ENCODE measurements around the gene GFOD1.
A peak's percentile ranks its signal among the peaks of the same experiment; 100 is the strongest.

Gene GFOD1

GRCh38 chr6:13495818-13496217 lies 8.4 kb upstream of the GFOD1 start:
- Mint-ChIP-seq H3K36me3 (no peaks in the 10 kb centered on the region), H3K27me3 (no peaks in the 10 kb centered on the region), H3K4me3 (no peak overlapping the region), H3K27ac (no peak overlapping the region), H3K4me1 (peaks cover 7% of the 10 kb centered on the region), H3K9me3 (no peaks in the 10 kb centered on the region)

GRCh38 chr6:13495112-13495776 lies 7.8 kb upstream of the GFOD1 start:
- H3K9me3 Mint-ChIP-seq: no peaks in the 10 kb centered on the region
- no peaks in the 10 kb centered on the region for H3K27me3 Mint-ChIP-seq
- no peaks in the 10 kb centered on the region for H3K36me3 Mint-ChIP-seq
- peaks cover 4% of the 10 kb centered on the region for H3K4me1 Mint-ChIP-seq
- H3K27ac Mint-ChIP-seq: no peak overlapping the region
- no peak overlapping the region for H3K4me3 Mint-ChIP-seq

- no peaks in the 10 kb centered on the region for H3K27me3 Mint-ChIP-seq
- H3K4me1 Mint-ChIP-seq: no peaks in the 10 kb centered on the region
- no peaks in the 10 kb centered on the region for H3K36me3 Mint-ChIP-seq
- no peak overlapping the region for H3K4me3 Mint-ChIP-seq
- no peaks in the 10 kb centered on the region for H3K9me3 Mint-ChIP-seq
- H3K27ac Mint-ChIP-seq: peak overlapping the region; percentile 67
These were observed 6.7 kb upstream of the GFOD1 start for GRCh38 chr6:13494137-13494536.

- H3K36me3 Mint-ChIP-seq: no peaks in the 10 kb centered on the region
- H3K27me3 Mint-ChIP-seq: no peaks in the 10 kb centered on the region
- H3K27ac Mint-ChIP-seq: no peak overlapping the region
These were observed 5.7 kb upstream of the GFOD1 start for GRCh38 chr6:13493147-13493546.

GRCh38 chr6:13492357-13492756 lies 5.0 kb upstream of the GFOD1 start:
- H3K27me3 Mint-ChIP-seq: no peaks in the 10 kb centered on the region
- H3K4me3 Mint-ChIP-seq: no peak overlapping the region
- no peaks in the 10 kb centered on the region for H3K36me3 Mint-ChIP-seq
- no peak overlapping the region for H3K27ac Mint-ChIP-seq
- peaks cover 4% of the 10 kb centered on the region for H3K4me1 Mint-ChIP-seq
- no peaks in the 10 kb centered on the region for H3K9me3 Mint-ChIP-seq

More at GRCh38 chr6:13493147-13493546, 5.7 kb upstream of the GFOD1 start:
- Mint-ChIP-seq H3K9me3 (no peaks in the 10 kb centered on the region), H3K4me1 (peaks cover 4% of the 10 kb centered on the region), H3K4me3 (no peak overlapping the region)

- no peak overlapping the region for H3K27ac Mint-ChIP-seq
These were observed 4.1 kb upstream of the GFOD1 start for GRCh38 chr6:13491538-13491937.

GRCh38 chr6:13490402-13490801 lies 3.0 kb upstream of the GFOD1 start:
- H3K4me1 Mint-ChIP-seq: peaks cover 11% of the 10 kb centered on the region
- no peak overlapping the region for H3K27ac Mint-ChIP-seq
- no peak overlapping the region for H3K4me3 Mint-ChIP-seq
- no peaks in the 10 kb centered on the region for H3K9me3 Mint-ChIP-seq
- H3K27me3 Mint-ChIP-seq: no peaks in the 10 kb centered on the region
- no peaks in the 10 kb centered on the region for H3K36me3 Mint-ChIP-seq

More at GRCh38 chr6:13491538-13491937, 4.1 kb upstream of the GFOD1 start:
- Mint-ChIP-seq H3K27me3 (no peaks in the 10 kb centered on the region), H3K4me3 (no peak overlapping the region), H3K36me3 (no peaks in the 10 kb centered on the region), H3K4me1 (peaks cover 4% of the 10 kb centered on the region), H3K9me3 (no peaks in the 10 kb centered on the region)

GRCh38 chr6:13488896-13489237 lies 1.5 kb upstream of the GFOD1 start:
- H3K27ac Mint-ChIP-seq: no peak overlapping the region

GRCh38 chr6:13488015-13488895 lies 855 bp upstream of the GFOD1 start:
- Mint-ChIP-seq H3K9me3 (no peaks in the 10 kb centered on the region), H3K27me3 (peaks cover 2% of the 10 kb centered on the region), H3K36me3 (no peaks in the 10 kb centered on the region), H3K27ac (no peak overlapping the region), H3K4me1 (peaks cover 32% of the 10 kb centered on the region), H3K4me3 (peak overlapping the region; percentile 85)

More at GRCh38 chr6:13488896-13489237, 1.5 kb upstream of the GFOD1 start:
- H3K9me3 Mint-ChIP-seq: no peaks in the 10 kb centered on the region
- H3K4me3 Mint-ChIP-seq: peak overlapping the region; percentile 70
- H3K4me1 Mint-ChIP-seq: peaks cover 26% of the 10 kb centered on the region
- H3K27me3 Mint-ChIP-seq: peaks cover 2% of the 10 kb centered on the region
- no peaks in the 10 kb centered on the region for H3K36me3 Mint-ChIP-seq

- H3K36me3 Mint-ChIP-seq: no peaks in the 10 kb centered on the region
- H3K27ac Mint-ChIP-seq: peak overlapping the region; percentile 84
- H3K4me3 Mint-ChIP-seq: peak overlapping the region; percentile 91
- peaks cover 2% of the 10 kb centered on the region for H3K27me3 Mint-ChIP-seq
- no peaks in the 10 kb centered on the region for H3K9me3 Mint-ChIP-seq
- peaks cover 34% of the 10 kb centered on the region for H3K4me1 Mint-ChIP-seq
These were observed 700 bp downstream of the GFOD1 start for GRCh38 chr6:13486679-13487121.

GRCh38 chr6:13485923-13486562 lies 1.4 kb downstream of the GFOD1 start:
- peak overlapping the region; percentile 84 for H3K27ac Mint-ChIP-seq
- H3K9me3 Mint-ChIP-seq: no peaks in the 10 kb centered on the region
- peak overlapping the region; percentile 91 for H3K4me3 Mint-ChIP-seq
- H3K36me3 Mint-ChIP-seq: no peaks in the 10 kb centered on the region
- H3K27me3 Mint-ChIP-seq: peaks cover 2% of the 10 kb centered on the region
- H3K4me1 Mint-ChIP-seq: peaks cover 37% of the 10 kb centered on the region

- Mint-ChIP-seq H3K27ac (no peak overlapping the region), H3K27me3 (peaks cover 2% of the 10 kb centered on the region), H3K4me3 (peak overlapping the region; percentile 91), H3K4me1 (peaks cover 40% of the 10 kb centered on the region), H3K36me3 (peaks cover 2% of the 10 kb centered on the region), H3K9me3 (no peaks in the 10 kb centered on the region)
These were observed 2.1 kb downstream of the GFOD1 start for GRCh38 chr6:13485303-13485702.

GRCh38 chr6:13484827-13485226 lies 2.6 kb downstream of the GFOD1 start:
- H3K4me3 Mint-ChIP-seq: peak overlapping the region; percentile 91
- peaks cover 2% of the 10 kb centered on the region for H3K36me3 Mint-ChIP-seq
- peaks cover 40% of the 10 kb centered on the region for H3K4me1 Mint-ChIP-seq
- H3K27me3 Mint-ChIP-seq: peaks cover 2% of the 10 kb centered on the region
- no peak overlapping the region for H3K27ac Mint-ChIP-seq
- H3K9me3 Mint-ChIP-seq: no peaks in the 10 kb centered on the region

GRCh38 chr6:13484138-13484708 lies 3.2 kb downstream of the GFOD1 start:
- Mint-ChIP-seq H3K4me3 (peak overlapping the region; percentile 72), H3K4me1 (peaks cover 45% of the 10 kb centered on the region), H3K36me3 (peaks cover 6% of the 10 kb centered on the region), H3K27ac (no peak overlapping the region), H3K27me3 (peaks cover 2% of the 10 kb centered on the region), H3K9me3 (no peaks in the 10 kb centered on the region)

GRCh38 chr6:13480631-13481501 lies 6.5 kb downstream of the GFOD1 start:
- H3K36me3 Mint-ChIP-seq: peaks cover 7% of the 10 kb centered on the region
- peak overlapping the region; percentile 48 for H3K27ac Mint-ChIP-seq
- peaks cover 43% of the 10 kb centered on the region for H3K4me1 Mint-ChIP-seq
- no peaks in the 10 kb centered on the region for H3K9me3 Mint-ChIP-seq
- H3K4me3 Mint-ChIP-seq: no peak overlapping the region
- peaks cover 2% of the 10 kb centered on the region for H3K27me3 Mint-ChIP-seq
